ENCODE data around the gene EXOC6B.

The EXOC6B gene

DNA sequence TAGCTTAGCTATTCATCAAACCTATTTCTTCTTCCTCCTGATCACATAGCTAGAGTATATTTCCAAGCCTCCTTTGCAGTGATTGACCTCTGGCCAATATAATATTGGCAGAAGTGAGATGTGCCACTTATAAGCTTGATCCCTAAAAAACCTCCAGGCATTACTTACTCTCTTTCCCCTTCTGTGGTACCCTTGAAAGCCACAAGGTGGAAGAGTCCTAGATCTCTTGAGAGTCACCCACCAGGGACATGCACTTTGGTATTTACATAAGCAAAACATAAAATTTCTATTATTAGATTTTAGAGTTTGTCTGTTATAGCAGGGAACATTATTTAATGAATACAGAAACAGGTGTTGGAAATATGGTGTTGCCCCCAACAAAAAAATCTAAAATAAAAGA, 112.0 kb downstream of the EXOC6B start:
- ChIA-PET POLR2A (no interaction called here), CTCF (interaction anchor here (1.2 kb wide), 1 partner anchor 32 kb away, joined by 3 read pairs; no protein-coding TSS in a partner anchor)
- TF ChIP-seq, protein P1, sequence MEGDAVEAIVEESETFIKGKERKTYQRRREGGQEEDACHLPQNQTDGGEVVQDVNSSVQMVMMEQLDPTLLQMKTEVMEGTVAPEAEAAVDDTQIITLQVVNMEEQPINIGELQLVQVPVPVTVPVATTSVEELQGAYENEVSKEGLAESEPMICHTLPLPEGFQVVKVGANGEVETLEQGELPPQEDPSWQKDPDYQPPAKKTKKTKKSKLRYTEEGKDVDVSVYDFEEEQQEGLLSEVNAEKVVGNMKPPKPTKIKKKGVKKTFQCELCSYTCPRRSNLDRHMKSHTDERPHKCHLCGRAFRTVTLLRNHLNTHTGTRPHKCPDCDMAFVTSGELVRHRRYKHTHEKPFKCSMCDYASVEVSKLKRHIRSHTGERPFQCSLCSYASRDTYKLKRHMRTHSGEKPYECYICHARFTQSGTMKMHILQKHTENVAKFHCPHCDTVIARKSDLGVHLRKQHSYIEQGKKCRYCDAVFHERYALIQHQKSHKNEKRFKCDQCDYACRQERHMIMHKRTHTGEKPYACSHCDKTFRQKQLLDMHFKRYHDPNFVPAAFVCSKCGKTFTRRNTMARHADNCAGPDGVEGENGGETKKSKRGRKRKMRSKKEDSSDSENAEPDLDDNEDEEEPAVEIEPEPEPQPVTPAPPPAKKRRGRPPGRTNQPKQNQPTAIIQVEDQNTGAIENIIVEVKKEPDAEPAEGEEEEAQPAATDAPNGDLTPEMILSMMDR (IDR thresholded peaks at IDR 0.05; ENCODE audit: control extremely low read depth, extremely low read depth, low read depth, missing control alignments), result no peak
- DNase-seq (ENCODE audit: extremely low spot score), result no peak

DNA sequence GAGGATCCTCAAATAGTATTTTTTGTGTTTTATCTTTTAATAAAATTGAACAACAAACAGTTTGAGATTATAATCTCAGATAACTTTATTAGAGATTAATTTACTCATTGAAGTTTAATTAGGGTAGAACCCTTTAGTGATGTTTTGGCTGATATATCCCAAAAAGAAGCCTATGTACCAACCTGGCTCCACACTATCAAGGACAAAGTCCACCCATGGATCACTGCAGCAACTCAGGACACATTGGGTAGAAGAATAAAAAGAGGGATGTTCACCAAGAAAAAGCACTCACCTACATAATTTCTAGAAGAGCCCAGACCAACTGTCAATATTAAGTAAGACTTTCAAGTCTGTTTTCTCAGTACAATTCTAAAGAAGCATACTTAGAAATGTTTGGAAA, 112.9 kb downstream of the EXOC6B start:
- POLR2A ChIA-PET, result no interaction called here
- CTCF ChIA-PET, result interaction anchor here (1.2 to 1.7 kb wide), 2 partner anchors 11 to 32 kb away, joined by 3 to 4 read pairs; no protein-coding TSS in a partner anchor
- DNase-seq (ENCODE audit: extremely low spot score), result no peak
- TF ChIP-seq, protein P1 (IDR thresholded peaks at IDR 0.05; ENCODE audit: control extremely low read depth, extremely low read depth, low read depth, missing control alignments), result no peak

DNA sequence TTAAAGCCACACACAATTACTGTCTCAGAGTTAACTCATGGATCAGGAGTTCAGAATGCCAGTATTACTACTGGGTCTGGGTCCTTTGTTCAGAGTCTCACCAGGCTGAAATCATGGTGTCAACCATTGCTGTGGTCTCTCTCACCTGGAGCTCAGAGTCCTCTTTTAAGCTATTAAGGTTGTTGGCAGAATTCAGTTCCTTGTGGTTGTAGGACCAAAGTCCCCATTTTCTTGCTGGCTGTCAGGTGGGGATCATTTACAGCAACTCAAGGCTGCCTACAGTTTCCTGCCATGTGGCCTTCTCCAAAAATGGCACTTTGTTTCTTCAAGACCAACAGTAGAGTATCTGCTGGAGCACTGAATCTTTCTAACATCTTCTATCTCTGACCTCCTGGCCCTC, 113.5 kb downstream of the EXOC6B start:
- CTCF ChIA-PET, result interaction anchor here (1.7 kb wide), 1 partner anchor 12 kb away, joined by 4 read pairs; no protein-coding TSS in a partner anchor

DNA sequence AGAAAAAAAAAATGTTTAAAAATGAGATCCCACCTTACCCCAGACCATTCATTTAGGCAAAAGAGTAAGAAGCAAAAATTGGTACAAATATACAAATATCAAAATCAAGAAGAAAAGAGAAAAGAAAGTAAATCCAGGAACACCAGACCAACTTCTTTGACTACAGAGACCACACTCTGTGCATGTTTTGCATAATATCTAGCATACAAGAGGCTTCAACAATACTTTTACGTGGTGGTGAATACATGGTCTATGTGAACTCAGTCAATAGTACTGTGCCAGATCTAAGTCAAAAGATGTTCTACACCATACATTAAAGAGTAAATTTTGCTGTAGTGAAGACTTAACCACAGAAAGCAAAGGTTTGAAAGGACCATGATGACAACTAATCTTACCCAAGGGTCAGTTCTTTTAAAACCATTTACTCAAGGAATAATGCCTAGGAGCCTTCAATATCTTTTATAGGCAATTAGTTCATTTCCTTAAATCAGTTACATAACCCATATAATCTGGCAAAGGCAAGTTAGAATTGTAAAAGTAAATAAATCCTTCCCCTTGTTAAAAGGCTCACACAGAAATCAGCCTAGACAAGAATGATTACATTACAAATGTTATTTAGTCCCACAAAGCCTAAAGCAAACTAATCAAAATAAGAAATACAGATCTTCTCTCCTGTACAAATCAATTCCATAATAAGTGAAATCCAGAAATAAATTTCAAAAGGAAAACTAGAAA, 115.2 kb downstream of the EXOC6B start:
- TF ChIP-seq, protein P1 (IDR thresholded peaks at IDR 0.05; ENCODE audit: control extremely low read depth, extremely low read depth, low read depth, missing control alignments), result no peak
- DNase-seq (ENCODE audit: extremely low spot score), result no peak
- ChIA-PET CTCF (interaction anchor here (1.0 kb wide), 1 partner anchor 153 kb away, joined by 3 read pairs; no protein-coding TSS in a partner anchor), POLR2A (no interaction called here)

More for the DNA sequence above, 113.5 kb downstream of the EXOC6B start:
- TF ChIP-seq, protein P1 (IDR thresholded peaks at IDR 0.05; ENCODE audit: control extremely low read depth, extremely low read depth, low read depth, missing control alignments), result no peak
- POLR2A ChIA-PET, result no interaction called here
- no peak for DNase-seq (ENCODE audit: extremely low spot score)

DNA sequence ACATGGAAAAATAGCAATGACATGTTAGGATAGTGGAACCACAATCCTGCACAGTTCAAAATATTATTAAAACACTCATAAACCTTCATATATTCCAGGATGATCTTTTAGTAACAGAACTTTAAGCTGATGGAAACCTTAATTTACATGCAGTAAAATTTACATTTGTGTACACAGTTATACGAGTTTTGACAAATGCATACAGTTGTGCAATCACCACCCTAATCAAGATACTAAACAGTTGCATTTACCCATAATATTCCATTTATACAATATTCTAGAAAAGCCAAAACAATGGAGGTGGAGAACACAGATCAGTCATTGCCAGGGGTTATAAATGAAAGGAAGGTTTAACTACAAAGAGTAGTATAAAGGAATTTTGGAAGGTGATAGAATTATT, 117.6 kb downstream of the EXOC6B start:
- ChIA-PET CTCF (interaction anchor here (1.4 to 1.5 kb wide), 2 partner anchors 9 to 15 kb away, joined by 3 to 4 read pairs; no protein-coding TSS in a partner anchor), POLR2A (no interaction called here)
- no peak for DNase-seq (ENCODE audit: extremely low spot score)
- TF ChIP-seq, protein P1 (IDR thresholded peaks at IDR 0.05; ENCODE audit: control extremely low read depth, extremely low read depth, low read depth, missing control alignments), result no peak

DNA sequence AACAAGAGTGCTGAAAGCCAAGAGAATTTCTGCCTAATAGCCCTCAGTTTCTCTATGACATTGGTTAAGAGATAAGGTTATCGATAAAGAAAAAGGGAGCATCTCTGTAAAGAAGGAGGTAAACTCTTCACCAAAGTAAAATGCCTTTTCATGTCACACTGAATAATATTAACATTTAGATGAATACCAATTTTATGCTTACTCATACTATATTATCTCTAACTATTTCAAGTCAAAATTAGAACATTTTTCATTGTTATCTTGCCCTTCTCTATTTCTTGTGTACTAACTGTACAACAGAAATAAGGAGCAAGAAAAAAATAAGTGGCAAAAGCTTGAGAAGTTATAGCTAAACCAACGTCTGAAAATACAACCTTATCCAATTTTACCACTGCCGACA, 127.5 kb downstream of the EXOC6B start:
- CTCF ChIA-PET, result no interaction called here
- POLR2A ChIA-PET, result no interaction called here
- DNase-seq (ENCODE audit: extremely low spot score), result no peak
- TF ChIP-seq, protein P1 (IDR thresholded peaks at IDR 0.05; ENCODE audit: control extremely low read depth, extremely low read depth, low read depth, missing control alignments), result no peak

Measured in GM10248 (cell line).